H9 (cell line): ENCODE data around the gene PCBD2. TPM values are rescaled to one million over a fixed set of nuclear protein-coding genes. Genes with fewer than 3 reads are reported as not detected.

Experiments used
- DNase-seq: peaks from one replicate; pipeline ENCODE4 v3.0.0-alpha.2; 2017
- H2AFZ ChIP-seq: one replicate; pipeline ENCODE4 v1.6.1; 2013; ENCODE audit warnings: mild to moderate bottlenecking, low read length, control low read depth, moderate library complexity
- H2AK5ac ChIP-seq: 2 replicates; pipeline ENCODE4 v1.6.1; 2013; ENCODE audit warnings: low read length, control low read depth, mixed read lengths; ENCODE audit not compliant: insufficient read length
- H2BK120ac ChIP-seq: one replicate; pipeline ENCODE4 v1.6.1; 2013; ENCODE audit warnings: low read depth, mild to moderate bottlenecking, low read length, control low read depth, inconsistent platforms; ENCODE audit not compliant: poor library complexity, severe bottlenecking
- H2BK12ac ChIP-seq: 2 replicates; pipeline ENCODE4 v1.6.1; 2013; ENCODE audit warnings: low read length, control low read depth, mixed read lengths, low read depth; ENCODE audit not compliant: insufficient read length
- H2BK15ac ChIP-seq: 2 replicates; pipeline ENCODE4 v1.6.1; 2013; ENCODE audit warnings: low read depth, low read length, control low read depth
- H2BK20ac ChIP-seq: one replicate; pipeline ENCODE4 v1.6.1; 2013; ENCODE audit warnings: low read depth, mild to moderate bottlenecking, low read length, control low read depth, inconsistent platforms; ENCODE audit not compliant: poor library complexity, severe bottlenecking
- H2BK5ac ChIP-seq: 2 replicates; pipeline ENCODE4 v1.6.1; 2013; ENCODE audit warnings: low read length, control low read depth, mixed read lengths; ENCODE audit not compliant: insufficient read length
- H3K14ac ChIP-seq: 2 replicates; pipeline ENCODE4 v1.6.1; 2013; ENCODE audit warnings: low read length, control low read depth; ENCODE audit not compliant: insufficient read depth
- H3K18ac ChIP-seq: 2 replicates; pipeline ENCODE4 v1.6.1; 2013; ENCODE audit warnings: low read depth, mild to moderate bottlenecking, mixed read lengths, low read length, control low read depth; ENCODE audit not compliant: insufficient read length
- H3K23ac ChIP-seq: 2 replicates; pipeline ENCODE4 v1.6.1; 2013; ENCODE audit warnings: low read length, control low read depth, mixed read lengths, low read depth; ENCODE audit not compliant: insufficient read length
- H3K23me2 ChIP-seq: 2 replicates; pipeline ENCODE4 v1.6.1; 2013; ENCODE audit warnings: low read depth, mild to moderate bottlenecking, mixed read lengths, low read length, control low read depth; ENCODE audit not compliant: insufficient read length, poor library complexity, severe bottlenecking
- H3K27ac ChIP-seq: 2 replicates; pipeline ENCODE4 v1.5.1; 2013; ENCODE audit warnings: low read length, control low read depth, mixed read lengths, low read depth; ENCODE audit not compliant: insufficient read length
- H3K27me3 ChIP-seq: 2 replicates; pipeline ENCODE4 v1.6.1; 2013; ENCODE audit warnings: low read length, control low read depth, inconsistent platforms; ENCODE audit not compliant: insufficient read depth
- H3K4ac ChIP-seq: 2 replicates; pipeline ENCODE4 v1.6.1; 2013; ENCODE audit warnings: low read depth, mild to moderate bottlenecking, control low read depth, inconsistent platforms, low read length, moderate library complexity
- H3K4me1 ChIP-seq: 2 replicates; pipeline ENCODE4 v1.6.1; 2013; ENCODE audit warnings: low read length, control low read depth, inconsistent platforms; ENCODE audit not compliant: insufficient read depth
- H3K4me2 ChIP-seq: 2 replicates; pipeline ENCODE4 v1.6.1; 2013; ENCODE audit warnings: low read length, control low read depth, mixed read lengths; ENCODE audit not compliant: insufficient read length, insufficient read depth
- H3K56ac ChIP-seq: 2 replicates; pipeline ENCODE4 v1.6.1; 2013; ENCODE audit warnings: low read depth, mild to moderate bottlenecking, mixed read lengths, low read length, control low read depth; ENCODE audit not compliant: insufficient read length
- H3K79me1 ChIP-seq: 2 replicates; pipeline ENCODE4 v1.6.1; 2013; ENCODE audit warnings: low read depth, mild to moderate bottlenecking, moderate library complexity, low read length, control low read depth, inconsistent platforms; ENCODE audit not compliant: insufficient read depth, poor library complexity, severe bottlenecking
- H3K79me2 ChIP-seq: 2 replicates; pipeline ENCODE4 v1.6.1; 2013; ENCODE audit warnings: low read length, control low read depth, inconsistent platforms; ENCODE audit not compliant: insufficient read depth
- H3K9ac ChIP-seq: 2 replicates; pipeline ENCODE4 v1.6.1; 2013; ENCODE audit warnings: low read length, control low read depth, mixed read lengths; ENCODE audit not compliant: insufficient read length; ENCODE audit errors: extremely low read depth
- H3K9me3 ChIP-seq: one replicate; pipeline ENCODE4 v1.6.1; 2013; ENCODE audit warnings: low read depth, low read length, inconsistent platforms; ENCODE audit not compliant: control insufficient read depth
- H3T11ph ChIP-seq: one replicate; pipeline ENCODE4 v1.6.1; 2013; ENCODE audit warnings: mild to moderate bottlenecking, low read length, control low read depth, inconsistent platforms
- H4K20me1 ChIP-seq: one replicate; pipeline ENCODE4 v1.6.1; 2013; ENCODE audit not compliant: control insufficient read depth, insufficient read length, insufficient read depth
- H4K5ac ChIP-seq: 2 replicates; pipeline ENCODE4 v1.6.1; 2013; ENCODE audit warnings: low read depth, mild to moderate bottlenecking, mixed read lengths, low read length, control low read depth; ENCODE audit not compliant: insufficient read length
- H4K8ac ChIP-seq: replicated peaks from 2 replicates; pipeline ENCODE4 v1.6.1; 2013; ENCODE audit warnings: low read length, control low read depth, mixed read lengths, low read depth; ENCODE audit not compliant: insufficient read length
- H4K91ac ChIP-seq: 2 replicates; pipeline ENCODE4 v1.6.1; 2013; ENCODE audit warnings: low read depth, mild to moderate bottlenecking, moderate library complexity, mixed read lengths, low read length, control low read depth; ENCODE audit not compliant: insufficient read length
- H3K27ac Mint-ChIP-seq, 3 experiments: 2 replicates in 2 of 3; 3 replicates in 1 of 3; pipeline ENCODE4 v1.8.0; 2020 to 2021; ENCODE audit warnings: mixed read lengths in 3 of 3, mild to moderate bottlenecking in 1 of 3, moderate library complexity in 1 of 3
- H3K27me3 Mint-ChIP-seq: 2 replicates; pipeline ENCODE4 v1.8.0; 2021; ENCODE audit warnings: low read depth, mild to moderate bottlenecking, moderate library complexity, mixed read lengths
- H3K36me3 Mint-ChIP-seq, 3 experiments: 2 replicates in 2 of 3; 3 replicates in 1 of 3; pipeline ENCODE4 v1.8.0; 2020 to 2021; ENCODE audit warnings: low read depth in 3 of 3, mixed read lengths in 3 of 3; ENCODE audit not compliant: insufficient read depth in 1 of 3
- H3K4me1 Mint-ChIP-seq, 2 experiments: 2 replicates each; pipeline ENCODE4 v1.8.0; 2020; ENCODE audit warnings: mixed read lengths in 2 of 2
- H3K4me3 Mint-ChIP-seq, 2 experiments: 2 replicates in 1 of 2; 3 replicates in 1 of 2; pipeline ENCODE4 v1.8.0; 2020 to 2021; ENCODE audit warnings: mild to moderate bottlenecking in 2 of 2, mixed read lengths in 2 of 2, moderate library complexity in 1 of 2
- H3K9me3 Mint-ChIP-seq, 2 experiments: 2 replicates in 1 of 2; 3 replicates in 1 of 2; pipeline ENCODE4 v1.8.0; 2020; ENCODE audit warnings: mild to moderate bottlenecking in 2 of 2, mixed read lengths in 2 of 2, moderate library complexity in 1 of 2
- CTCF ChIP-seq: fragments of 200-600 bp; sonication (generic); conservative IDR thresholded peaks from 3 replicates; pipeline ENCODE4 v1.8.0; 2021; ENCODE audit warnings: antibody characterized with exemption, mild to moderate bottlenecking
- WGBS: extraction: QIAGEN DNeasy Blood & Tissue Kit; methylation state at CpG from one replicate; pipeline ENCODE4 v1.1.7; 2013; ENCODE audit warnings: missing lambda C conversion rate, low lambda C conversion rate, mixed read lengths; ENCODE audit not compliant: insufficient read length; ENCODE audit errors: extremely low coverage; 5-methylcytosine and 5-hydroxymethylcytosine counted together
- total RNA-seq: library from RNA; stranded (reverse); gene quantifications from 2 replicates; pipeline ENCODE4 v1.2.1, GENCODE V29; 2021

The PCBD2 gene
- total RNA-seq, 1 experiment from 2014 or later: 11.9 TPM

- Histone ChIP-seq H3K9ac (peak overlapping the region; percentile 37), H3K56ac (no peak overlapping the region)
- peak; percentile 27 for DNase-seq
Observed at GRCh38 chr5:134874831-134875655, 29.9 kb upstream of the PCBD2 start.

More at GRCh38 chr5:134874831-134875655, 29.9 kb upstream of the PCBD2 start:
- no peak overlapping the region; the same call in 1 of the 2 replicates for H3K14ac ChIP-seq
- H3K27me3 ChIP-seq: no peaks in the 10 kb centered on the region
- Mint-ChIP-seq H3K4me3 (peak overlapping the region; percentile 89 to 92), H3K9me3 (no peaks in the 10 kb centered on the region), H3K27me3 (no peaks in the 10 kb centered on the region), H3K4me1 (peaks cover 17% of the 10 kb centered on the region in 2 experiments), H3K27ac (peak overlapping the region in 2 of 3 experiments; percentile 62 to 83; a peak in 4 of 7 replicates), H3K36me3 (peaks cover 0 to 5% (median 1%) of the 10 kb centered on the region in 3 experiments; a peak in 3 of 7 replicates)
- no peak overlapping the region for H3K4ac ChIP-seq
- no peak overlapping the region for H2AK5ac ChIP-seq
- peaks cover 6% of the 10 kb centered on the region for H3K23me2 ChIP-seq
- no peak overlapping the region for H4K8ac ChIP-seq
- H4K91ac ChIP-seq: no peak overlapping the region
- no peak overlapping the region for H2AFZ ChIP-seq
- H4K20me1 ChIP-seq: no peaks in the 10 kb centered on the region
- no peaks in the 10 kb centered on the region for H3K9me3 ChIP-seq
- no peak overlapping the region for H2BK120ac ChIP-seq
- H3K23ac ChIP-seq: no peak overlapping the region
- H4K5ac ChIP-seq: no peak overlapping the region
- no peak for TF ChIP-seq CTCF
- no peak overlapping the region for H2BK15ac ChIP-seq
- no peak overlapping the region for H3K18ac ChIP-seq
- no peaks in the 10 kb centered on the region for H3K79me2 ChIP-seq
- no peak overlapping the region for H2BK20ac ChIP-seq
- no peak overlapping the region for H2BK5ac ChIP-seq
- H3K4me2 ChIP-seq: peak overlapping the region; percentile 60
- no peaks in the 10 kb centered on the region for H3K79me1 ChIP-seq
- no peak overlapping the region for H3T11ph ChIP-seq
- WGBS: no CpG with 5 or more reads among the region's 20 CpGs
- H3K4me1 ChIP-seq: no peaks in the 10 kb centered on the region
- H3K27ac ChIP-seq: no peak overlapping the region
- H2BK12ac ChIP-seq: no peak overlapping the region
